Smooth muscle cell (in vitro differentiated cells): Measurements from ENCODE around the gene CDHR3. TPM values are rescaled to one million over a fixed set of nuclear protein-coding genes. Genes with fewer than 3 reads are reported as not detected.

Source experiments
- DNase-seq: peaks from one replicate; lab custom pipeline; 2025; ENCODE audit not compliant: unreplicated experiment; lab: John Stamatoyannopoulos, UW
- H2AFZ ChIP-seq: fragments of 200-600 bp; sonication (generic); 2 replicates; pipeline ENCODE4 v1.6.0; 2016; ENCODE audit warnings: antibody characterized with exemption, low read depth, mild to moderate bottlenecking
- H3F3A ChIP-seq: fragments of 200-600 bp; sonication (generic); 2 replicates; pipeline ENCODE4 v1.6.0; 2017; ENCODE audit warnings: antibody characterized with exemption, low read depth
- H3K27ac ChIP-seq: fragments of 200-600 bp; sonication (generic); 2 replicates; pipeline ENCODE4 v1.5.1; 2016; ENCODE audit warnings: low read depth, mild to moderate bottlenecking
- H3K27me3 ChIP-seq: fragments of 200-600 bp; sonication (generic); 2 replicates; pipeline ENCODE4 v1.6.1; 2016; ENCODE audit warnings: low read depth, mild to moderate bottlenecking
- H3K36me3 ChIP-seq: fragments of 200-600 bp; sonication (generic); 2 replicates; pipeline ENCODE4 v1.5.1; 2016; ENCODE audit warnings: low read depth
- H3K4me1 ChIP-seq: fragments of 200-600 bp; sonication (generic); 2 replicates; pipeline ENCODE4 v1.5.1; 2016; ENCODE audit warnings: low read depth
- H3K4me2 ChIP-seq: fragments of 200-600 bp; sonication (generic); 2 replicates; pipeline ENCODE4 v1.6.0; 2016; ENCODE audit warnings: mild to moderate bottlenecking
- H3K4me3 ChIP-seq: fragments of 200-600 bp; sonication (generic); 2 replicates; pipeline ENCODE4 v1.5.1; 2016; ENCODE audit warnings: mild to moderate bottlenecking
- H3K79me2 ChIP-seq: fragments of 200-600 bp; sonication (generic); 2 replicates; pipeline ENCODE4 v1.6.0; 2016; ENCODE audit warnings: low read depth, mild to moderate bottlenecking
- H3K9ac ChIP-seq: fragments of 200-600 bp; sonication (generic); 2 replicates; pipeline ENCODE4 v1.6.0; 2016; ENCODE audit warnings: low read depth
- H3K9me3 ChIP-seq: fragments of 200-600 bp; sonication (generic); replicated peaks from 2 replicates; pipeline ENCODE4 v1.5.1; 2016; ENCODE audit warnings: low read depth
- H4K20me1 ChIP-seq: fragments of 200-600 bp; sonication (generic); 2 replicates; pipeline ENCODE4 v1.6.0; 2016; ENCODE audit warnings: low read depth
- WGBS: methylation state at CpG from one replicate; pipeline ENCODE4 v1.1.7; 2016; ENCODE audit warnings: low lambda C conversion rate; 5-methylcytosine and 5-hydroxymethylcytosine counted together
- polyA plus RNA-seq: library from polyadenylated mRNA; unstranded; fragments of >200 nt; fragmentation: Nextera tagmentation; extraction: Ambion mirVana; gene quantifications from 2 replicates; pipeline ENCODE4 v1.2.1, GENCODE V29; 2016
- total RNA-seq: library from RNA; depleted of rRNA; stranded (reverse); fragments of >200 nt; gene quantifications from 2 replicates; pipeline ENCODE4 v1.2.3, GENCODE V29; 2014
- TF ChIP-seq, protein P1 (sequence below): fragments of 200-600 bp; sonication (generic); IDR thresholded peaks from 2 replicates; pipeline ENCODE4 v1.5.1; 2017; ENCODE audit warnings: borderline replicate concordance, mild to moderate bottlenecking, antibody characterized with exemption; ENCODE audit not compliant: insufficient read depth, poor library complexity, severe bottlenecking

The CDHR3 gene
- total and polyA plus RNA-seq, 2 experiments from 2014 or later: 0.31 to 1.7 TPM

- no peaks in the 10 kb centered on the region for H3K4me1 ChIP-seq
- TF ChIP-seq, protein P1, sequence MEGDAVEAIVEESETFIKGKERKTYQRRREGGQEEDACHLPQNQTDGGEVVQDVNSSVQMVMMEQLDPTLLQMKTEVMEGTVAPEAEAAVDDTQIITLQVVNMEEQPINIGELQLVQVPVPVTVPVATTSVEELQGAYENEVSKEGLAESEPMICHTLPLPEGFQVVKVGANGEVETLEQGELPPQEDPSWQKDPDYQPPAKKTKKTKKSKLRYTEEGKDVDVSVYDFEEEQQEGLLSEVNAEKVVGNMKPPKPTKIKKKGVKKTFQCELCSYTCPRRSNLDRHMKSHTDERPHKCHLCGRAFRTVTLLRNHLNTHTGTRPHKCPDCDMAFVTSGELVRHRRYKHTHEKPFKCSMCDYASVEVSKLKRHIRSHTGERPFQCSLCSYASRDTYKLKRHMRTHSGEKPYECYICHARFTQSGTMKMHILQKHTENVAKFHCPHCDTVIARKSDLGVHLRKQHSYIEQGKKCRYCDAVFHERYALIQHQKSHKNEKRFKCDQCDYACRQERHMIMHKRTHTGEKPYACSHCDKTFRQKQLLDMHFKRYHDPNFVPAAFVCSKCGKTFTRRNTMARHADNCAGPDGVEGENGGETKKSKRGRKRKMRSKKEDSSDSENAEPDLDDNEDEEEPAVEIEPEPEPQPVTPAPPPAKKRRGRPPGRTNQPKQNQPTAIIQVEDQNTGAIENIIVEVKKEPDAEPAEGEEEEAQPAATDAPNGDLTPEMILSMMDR: no peak
- no peak overlapping the region for H3K27ac ChIP-seq
- no peak overlapping the region for H2AFZ ChIP-seq
- WGBS: 95% methylated on average over 2 of the region's 2 CpGs
- H4K20me1 ChIP-seq: no peaks in the 10 kb centered on the region
- no peaks in the 10 kb centered on the region for H3K27me3 ChIP-seq
- H3F3A ChIP-seq: no peaks in the 10 kb centered on the region
- no peak for DNase-seq
- no peak overlapping the region for H3K9ac ChIP-seq
- H3K9me3 ChIP-seq: no peaks in the 10 kb centered on the region
- H3K79me2 ChIP-seq: no peaks in the 10 kb centered on the region
- H3K4me2 ChIP-seq: no peak overlapping the region
- H3K4me3 ChIP-seq: no peak overlapping the region
- no peaks in the 10 kb centered on the region for H3K36me3 ChIP-seq
Observed at GRCh38 chr7:105978974-105979373, 15.9 kb downstream of the CDHR3 start.

DNA sequence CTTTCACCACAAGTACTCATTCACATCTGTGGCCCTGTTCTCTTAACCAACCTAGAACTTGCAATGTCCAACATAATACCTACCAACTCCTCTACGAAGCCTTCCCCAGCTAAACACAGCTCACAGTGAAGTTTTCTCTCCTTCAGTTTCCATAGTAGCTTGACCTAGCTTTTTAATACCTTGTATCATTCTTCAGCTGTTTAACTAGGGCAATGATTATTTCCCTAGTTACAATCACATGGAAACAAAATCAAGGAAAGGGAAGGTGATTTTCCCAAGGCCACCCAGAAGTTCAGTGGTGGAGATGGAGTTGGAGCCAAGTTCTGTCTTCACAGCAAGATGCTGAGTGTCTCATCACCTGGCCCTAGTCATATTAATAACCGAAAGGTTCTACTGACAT lies 16.3 kb downstream of the CDHR3 start:
- 98% methylated on average over 2 of the region's 2 CpGs for WGBS
- H3K4me2 ChIP-seq: no peak overlapping the region
- DNase-seq: no peak

DNA sequence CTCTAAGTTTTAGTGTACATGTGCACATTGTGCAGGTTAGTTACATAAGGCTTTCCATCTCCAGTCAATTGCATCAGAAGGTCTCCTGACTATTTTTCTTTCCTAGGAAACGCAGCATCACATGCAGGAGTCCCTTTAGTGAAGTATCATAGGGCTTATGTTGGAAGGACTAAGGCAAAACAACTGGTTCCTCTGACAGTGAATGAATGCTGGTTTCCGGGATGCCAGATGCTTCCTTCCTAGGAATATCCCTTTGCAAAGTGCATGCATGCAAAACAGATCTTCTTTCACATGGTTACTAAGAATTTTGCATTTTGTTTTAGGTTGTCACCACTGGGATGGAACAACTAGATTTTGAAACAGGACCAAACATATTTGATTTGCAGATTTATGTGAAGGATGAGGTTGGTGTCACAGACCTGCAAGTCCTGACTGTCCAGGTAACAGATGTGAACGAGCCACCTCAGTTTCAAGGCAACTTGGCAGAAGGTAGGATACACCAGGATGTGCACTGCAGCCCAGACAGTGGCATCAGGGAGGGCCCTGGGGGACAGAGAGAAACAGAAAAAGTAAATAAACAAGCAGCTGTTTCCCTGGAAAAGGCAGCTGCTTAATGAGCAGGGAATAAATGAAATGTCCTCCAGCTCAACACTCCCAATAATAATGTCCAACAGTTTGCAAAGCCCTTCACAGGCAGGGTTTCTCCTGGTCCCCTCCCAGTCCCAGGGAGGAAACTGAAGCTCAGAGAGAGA lies 17.8 kb downstream of the CDHR3 start:
- no peak for DNase-seq

More for the DNA sequence above, 16.3 kb downstream of the CDHR3 start:
- Histone ChIP-seq H3K36me3 (no peaks in the 10 kb centered on the region), H3F3A (no peaks in the 10 kb centered on the region), H4K20me1 (no peaks in the 10 kb centered on the region), H3K27ac (no peak overlapping the region), H3K4me1 (no peaks in the 10 kb centered on the region), H2AFZ (no peak overlapping the region), H3K9ac (no peak overlapping the region), H3K9me3 (no peaks in the 10 kb centered on the region), H3K27me3 (no peaks in the 10 kb centered on the region), H3K79me2 (no peaks in the 10 kb centered on the region), H3K4me3 (no peak overlapping the region)
- TF ChIP-seq, protein P1: no peak

More for the DNA sequence above, 17.8 kb downstream of the CDHR3 start:
- Histone ChIP-seq H3K4me2 (no peak overlapping the region), H3K9me3 (no peaks in the 10 kb centered on the region), H3F3A (no peaks in the 10 kb centered on the region), H2AFZ (no peak overlapping the region), H3K27ac (no peak overlapping the region), H4K20me1 (no peaks in the 10 kb centered on the region), H3K36me3 (no peaks in the 10 kb centered on the region), H3K4me3 (no peak overlapping the region), H3K9ac (no peak overlapping the region), H3K27me3 (no peaks in the 10 kb centered on the region), H3K79me2 (no peaks in the 10 kb centered on the region), H3K4me1 (no peaks in the 10 kb centered on the region)
- TF ChIP-seq, protein P1: no peak
- WGBS: 85% methylated on average over 3 of the region's 3 CpGs
